ENCODE results near the gene SKIL. TPM values are rescaled to one million over a fixed set of nuclear protein-coding genes. Genes with fewer than 3 reads are reported as not detected.

Gene SKIL
- total RNA-seq, 2 donors from 2014 or later = 20.4 to 32.9 TPM

- no peaks in the 10 kb centered on the region for H3K4me1 ChIP-seq
- no peak for DNase-seq (ENCODE audit: low spot score)
- no peak for TF ChIP-seq CTCF (IDR thresholded peaks at IDR 0.05)
- H3K27ac ChIP-seq = no peak overlapping the region
- H3K36me3 ChIP-seq = no peaks in the 10 kb centered on the region
- H3K27me3 ChIP-seq = no peaks in the 10 kb centered on the region
- no peak overlapping the region for H3K4me3 ChIP-seq
- no peaks in the 10 kb centered on the region for H3K9me3 ChIP-seq
These were observed 47.6 kb downstream of the SKIL start for GRCh38 chr3:170405101-170405500.

- H3K27me3 ChIP-seq = no peaks in the 10 kb centered on the region
- no peak for DNase-seq (ENCODE audit: low spot score)
- no peaks in the 10 kb centered on the region for H3K9me3 ChIP-seq
- no peaks in the 10 kb centered on the region for H3K36me3 ChIP-seq
- H3K27ac ChIP-seq = no peak overlapping the region
- H3K4me3 ChIP-seq = no peak overlapping the region
- no peaks in the 10 kb centered on the region for H3K4me1 ChIP-seq
- TF ChIP-seq CTCF (IDR thresholded peaks at IDR 0.05) = peak; percentile 14 to 60
These were observed 53.0 kb downstream of the SKIL start for GRCh38 chr3:170410428-170411029.

GRCh38 chr3:170413291-170413690, 55.8 kb downstream of the SKIL start:
- Histone ChIP-seq H3K27ac (no peak overlapping the region), H3K4me1 (peaks cover 0 to 3% of the 10 kb centered on the region in 2 donors), H3K4me3 (no peak overlapping the region), H3K36me3 (no peaks in the 10 kb centered on the region), H3K27me3 (no peaks in the 10 kb centered on the region), H3K9me3 (no peaks in the 10 kb centered on the region)
- no peak for TF ChIP-seq CTCF (IDR thresholded peaks at IDR 0.05)
- DNase-seq (ENCODE audit: low spot score) = no peak

GRCh38 chr3:170414202-170414663, 56.7 kb downstream of the SKIL start:
- TF ChIP-seq CTCF (IDR thresholded peaks at IDR 0.05) = peak; percentile 74 to 94
- DNase-seq (ENCODE audit: low spot score) = no peak
- Histone ChIP-seq H3K36me3 (no peaks in the 10 kb centered on the region), H3K4me1 (peaks cover 0 to 12% of the 10 kb centered on the region in 2 donors), H3K27me3 (peaks cover 0 to 3% of the 10 kb centered on the region in 2 donors), H3K4me3 (no peak overlapping the region), H3K9me3 (no peaks in the 10 kb centered on the region), H3K27ac (no peak overlapping the region)

GRCh38 chr3:170417090-170417489, 59.6 kb downstream of the SKIL start:
- Histone ChIP-seq H3K4me3 (no peak overlapping the region), H3K27me3 (peaks cover 0 to 4% of the 10 kb centered on the region in 2 donors), H3K4me1 (peaks cover 0 to 25% of the 10 kb centered on the region in 2 donors), H3K9me3 (no peaks in the 10 kb centered on the region), H3K27ac (no peak overlapping the region), H3K36me3 (no peaks in the 10 kb centered on the region)
- TF ChIP-seq CTCF (IDR thresholded peaks at IDR 0.05) = no peak
- DNase-seq (ENCODE audit: low spot score) = no peak
